ENCODE results near the gene ASPSCR1.

Gene ASPSCR1

GRCh38 chr17:81998212-81998611 lies 20.8 kb downstream of the ASPSCR1 start:
- no peaks in the 10 kb centered on the region for H3K9me3 ChIP-seq
- peaks cover 75% of the 10 kb centered on the region for H4K20me1 ChIP-seq
- H3K4me2 ChIP-seq: peak overlapping the region; percentile 95
- TF ChIP-seq Cebpa-rat (IDR thresholded peaks at IDR 0.05): no peak
- H3K27me3 ChIP-seq: peaks cover 17% of the 10 kb centered on the region; the same call in 1 of the 2 replicates
- H3K4me3 ChIP-seq: no peak overlapping the region
- H3K4me1 ChIP-seq: peaks cover 64% of the 10 kb centered on the region
- H3K36me3 ChIP-seq: 0 out of 2 replicates have a peak, but pooled peaks cover 6% of the 10 kb centered on the region
- H3K27ac ChIP-seq: no peak overlapping the region
- no peak overlapping the region for H3K9ac ChIP-seq

- 0 out of 2 replicates have a peak overlapping the region, but pooled peaks have one; percentile 24 for H3K9ac ChIP-seq
- H3K4me3 ChIP-seq: no peak overlapping the region
- H3K27ac ChIP-seq: no peak overlapping the region
- H4K20me1 ChIP-seq: peaks cover 74% of the 10 kb centered on the region
- peaks cover 14% of the 10 kb centered on the region; the same call in 1 of the 2 replicates for H3K27me3 ChIP-seq
- 0 out of 2 replicates have a peak, but pooled peaks cover 6% of the 10 kb centered on the region for H3K36me3 ChIP-seq
- TF ChIP-seq Cebpa-rat (IDR thresholded peaks at IDR 0.05): no peak
- no peaks in the 10 kb centered on the region for H3K9me3 ChIP-seq
- peak overlapping the region; percentile 95 for H3K4me2 ChIP-seq
- peaks cover 64% of the 10 kb centered on the region for H3K4me1 ChIP-seq
These were observed 21.4 kb downstream of the ASPSCR1 start for GRCh38 chr17:81998691-81999438.

- Histone ChIP-seq H4K20me1 (peaks cover 74% of the 10 kb centered on the region), H3K9ac (no peak overlapping the region), H3K27ac (no peak overlapping the region), H3K27me3 (peaks cover 12% of the 10 kb centered on the region; the same call in 1 of the 2 replicates), H3K4me2 (peak overlapping the region; percentile 95), H3K4me1 (peaks cover 66% of the 10 kb centered on the region), H3K9me3 (no peaks in the 10 kb centered on the region), H3K36me3 (0 out of 2 replicates have a peak, but pooled peaks cover 6% of the 10 kb centered on the region), H3K4me3 (no peak overlapping the region)
- TF ChIP-seq Cebpa-rat (IDR thresholded peaks at IDR 0.05): no peak
These were observed 22.2 kb downstream of the ASPSCR1 start for GRCh38 chr17:81999587-81999975.

GRCh38 chr17:81999976-82000802 lies 22.8 kb downstream of the ASPSCR1 start:
- H3K4me1 ChIP-seq: peaks cover 72% of the 10 kb centered on the region
- H3K27ac ChIP-seq: peak overlapping the region; percentile 32; the same call in 1 of the 2 replicates
- peak overlapping the region; percentile 95 for H3K4me2 ChIP-seq
- peaks cover 75% of the 10 kb centered on the region for H4K20me1 ChIP-seq
- H3K27me3 ChIP-seq: peaks cover 13% of the 10 kb centered on the region; the same call in 1 of the 2 replicates
- no peak for TF ChIP-seq Cebpa-rat (IDR thresholded peaks at IDR 0.05)
- H3K9ac ChIP-seq: 0 out of 2 replicates have a peak overlapping the region, but pooled peaks have one; percentile 1
- H3K9me3 ChIP-seq: no peaks in the 10 kb centered on the region
- H3K4me3 ChIP-seq: peak overlapping the region; percentile 53; the same call in 1 of the 2 replicates
- 0 out of 2 replicates have a peak, but pooled peaks cover 6% of the 10 kb centered on the region for H3K36me3 ChIP-seq

GRCh38 chr17:82000803-82001570 lies 23.6 kb downstream of the ASPSCR1 start:
- H3K4me3 ChIP-seq: peak overlapping the region; percentile 53
- peaks cover 80% of the 10 kb centered on the region for H3K4me1 ChIP-seq
- no peaks in the 10 kb centered on the region for H3K9me3 ChIP-seq
- peak overlapping the region; percentile 95 for H3K4me2 ChIP-seq
- H3K27ac ChIP-seq: peak overlapping the region; percentile 32; the same call in 1 of the 2 replicates
- no peak for TF ChIP-seq Cebpa-rat (IDR thresholded peaks at IDR 0.05)
- H4K20me1 ChIP-seq: peaks cover 75% of the 10 kb centered on the region
- peaks cover 18% of the 10 kb centered on the region; the same call in 1 of the 2 replicates for H3K27me3 ChIP-seq
- H3K36me3 ChIP-seq: 0 out of 2 replicates have a peak, but pooled peaks cover 6% of the 10 kb centered on the region
- H3K9ac ChIP-seq: peak overlapping the region; percentile 1; the same call in 1 of the 2 replicates

GRCh38 chr17:82001571-82002056 lies 24.2 kb downstream of the ASPSCR1 start:
- peak overlapping the region; percentile 95 for H3K4me2 ChIP-seq
- H3K4me3 ChIP-seq: peak overlapping the region; percentile 53; the same call in 1 of the 2 replicates
- H3K27me3 ChIP-seq: peaks cover 21% of the 10 kb centered on the region; the same call in 1 of the 2 replicates
- peaks cover 84% of the 10 kb centered on the region for H3K4me1 ChIP-seq
- 0 out of 2 replicates have a peak, but pooled peaks cover 5% of the 10 kb centered on the region for H3K36me3 ChIP-seq
- TF ChIP-seq Cebpa-rat (IDR thresholded peaks at IDR 0.05): no peak
- H3K9me3 ChIP-seq: no peaks in the 10 kb centered on the region
- no peak overlapping the region for H3K9ac ChIP-seq
- H4K20me1 ChIP-seq: peaks cover 81% of the 10 kb centered on the region
- no peak overlapping the region for H3K27ac ChIP-seq

- Histone ChIP-seq H3K27me3 (peaks cover 28% of the 10 kb centered on the region; the same call in 1 of the 2 replicates), H3K36me3 (no peaks in the 10 kb centered on the region), H3K4me3 (no peak overlapping the region), H3K27ac (peak overlapping the region; percentile 40), H4K20me1 (peaks cover 96% of the 10 kb centered on the region), H3K4me1 (peaks cover 97% of the 10 kb centered on the region), H3K9me3 (no peaks in the 10 kb centered on the region), H3K9ac (no peak overlapping the region), H3K4me2 (peak overlapping the region; percentile 95)
- no peak for TF ChIP-seq Cebpa-rat (IDR thresholded peaks at IDR 0.05)
These were observed 26.3 kb downstream of the ASPSCR1 start for GRCh38 chr17:82003411-82004381.
